MM.1S (cell line): ENCODE measurements around the gene DBNL.

Experiments
- DNase-seq: peaks from one replicate; pipeline ENCODE4 v3.0.0-alpha.2; 2015
- H2AFZ ChIP-seq: fragments of 300-600 bp; sonication (generic); 2 replicates; pipeline ENCODE4 v1.6.0; 2016; ENCODE audit warnings: antibody characterized with exemption, low read length
- H3F3A ChIP-seq: fragments of 300-600 bp; sonication (generic); 2 replicates; pipeline ENCODE4 v1.6.1; 2016; ENCODE audit warnings: mild to moderate bottlenecking, antibody characterized with exemption, low read length, moderate library complexity, mixed read lengths; ENCODE audit not compliant: insufficient read depth
- H3K27ac ChIP-seq: fragments of 300-600 bp; sonication (generic); 2 replicates; pipeline ENCODE4 v1.5.1; 2016; ENCODE audit warnings: mild to moderate bottlenecking, low read length
- H3K27me3 ChIP-seq: fragments of 300-600 bp; sonication (generic); replicated peaks from 2 replicates; pipeline ENCODE4 v1.6.0; 2016; ENCODE audit warnings: low read length; ENCODE audit not compliant: insufficient read depth
- H3K36me3 ChIP-seq: fragments of 300-600 bp; sonication (generic); replicated peaks from 2 replicates; pipeline ENCODE4 v1.6.1; 2016; ENCODE audit warnings: mild to moderate bottlenecking, low read length, mixed read lengths; ENCODE audit not compliant: insufficient read depth
- H3K4me1 ChIP-seq: fragments of 300-600 bp; sonication (generic); 2 replicates; pipeline ENCODE4 v1.6.1; 2016; ENCODE audit warnings: low read length, mixed read lengths
- H3K4me2 ChIP-seq: fragments of 300-600 bp; sonication (generic); 2 replicates; pipeline ENCODE4 v1.6.0; 2016; ENCODE audit warnings: low read depth, low read length
- H3K4me3 ChIP-seq: fragments of 300-600 bp; sonication (generic); 2 replicates; pipeline ENCODE4 v1.5.1; 2016; ENCODE audit warnings: low read length, mixed read lengths
- H3K79me2 ChIP-seq: fragments of 300-600 bp; sonication (generic); 2 replicates; pipeline ENCODE4 v1.6.1; 2016; ENCODE audit warnings: mixed run types, low read length, mixed read lengths
- H3K9ac ChIP-seq: fragments of 300-600 bp; sonication (generic); 2 replicates; pipeline ENCODE4 v1.6.1; 2016; ENCODE audit warnings: low read length, mixed read lengths
- H3K9me2 ChIP-seq: fragments of 300-600 bp; sonication (generic); replicated peaks from 2 replicates; pipeline ENCODE4 v1.6.1; 2016; ENCODE audit warnings: mild to moderate bottlenecking, low read length, mixed read lengths; ENCODE audit not compliant: insufficient read depth
- H3K9me3 ChIP-seq: fragments of 300-600 bp; sonication (generic); replicated peaks from 2 replicates; pipeline ENCODE4 v1.6.1; 2016; ENCODE audit warnings: mild to moderate bottlenecking, low read length, mixed read lengths; ENCODE audit not compliant: insufficient read depth
- H4K20me1 ChIP-seq: fragments of 300-600 bp; sonication (generic); 2 replicates; pipeline ENCODE4 v1.6.1; 2016; ENCODE audit warnings: mild to moderate bottlenecking, low read length, moderate library complexity, mixed read lengths; ENCODE audit not compliant: insufficient read depth
- CTCF ChIP-seq: fragments of 300-600 bp; sonication (generic); IDR thresholded peaks from 2 replicates; pipeline ENCODE4 v1.5.1; 2016; ENCODE audit warnings: antibody characterized with exemption, low read length, mixed read lengths
- EZH2 ChIP-seq: fragments of 300-600 bp; sonication (generic); optimal IDR thresholded peaks from 2 replicates; pipeline ENCODE3; 2017; ENCODE audit warnings: low read depth, mild to moderate bottlenecking, antibody characterized with exemption, low read length, mixed read lengths
- EZH2phosphoT487 ChIP-seq: fragments of 300-600 bp; sonication (generic); IDR thresholded peaks from 2 replicates; pipeline ENCODE4 v1.6.1; 2018; ENCODE audit warnings: antibody characterized with exemption, low read length

The DBNL gene

GRCh38 chr7:44094883-44095592, 50.5 kb downstream of the DBNL start:
- no peaks in the 10 kb centered on the region for H3K9me2 ChIP-seq
- H3K4me2 ChIP-seq = no peak overlapping the region
- H3K4me1 ChIP-seq = peaks cover 27% of the 10 kb centered on the region
- H4K20me1 ChIP-seq = no peaks in the 10 kb centered on the region
- no peak overlapping the region for H2AFZ ChIP-seq
- H3K4me3 ChIP-seq = no peak overlapping the region
- no peak overlapping the region for H3K9ac ChIP-seq
- H3F3A ChIP-seq = peaks cover 11% of the 10 kb centered on the region
- no peaks in the 10 kb centered on the region for H3K36me3 ChIP-seq
- no peaks in the 10 kb centered on the region for H3K27me3 ChIP-seq
- no peak for DNase-seq
- no peaks in the 10 kb centered on the region for H3K9me3 ChIP-seq
- H3K27ac ChIP-seq = no peak overlapping the region
- H3K79me2 ChIP-seq = no peaks in the 10 kb centered on the region
- TF ChIP-seq CTCF (no peak), EZH2 (no peak), EZH2phosphoT487 (no peak)

DNA sequence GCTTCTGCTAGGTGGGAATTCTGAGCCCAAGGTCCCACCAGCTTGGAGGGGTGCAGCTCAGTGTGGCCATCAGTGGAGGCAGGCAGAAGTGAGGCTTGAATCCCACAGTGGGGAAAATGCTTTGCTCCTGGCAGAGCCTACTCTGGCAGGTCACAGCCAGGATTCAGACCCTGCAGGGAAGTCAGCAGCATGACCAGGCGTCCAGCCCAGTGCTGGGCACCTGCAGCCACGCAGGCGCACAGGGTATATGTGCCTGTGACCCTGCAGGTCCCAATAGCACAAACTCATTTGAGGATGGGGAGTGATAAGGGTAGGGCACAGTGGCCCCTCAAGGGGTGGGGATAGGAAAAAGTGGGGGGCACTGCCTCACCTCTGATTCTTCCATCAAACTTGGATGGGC, 51.3 kb downstream of the DBNL start:
- no peaks in the 10 kb centered on the region for H3K36me3 ChIP-seq
- H3K79me2 ChIP-seq = no peaks in the 10 kb centered on the region
- TF ChIP-seq EZH2phosphoT487 (no peak), CTCF (no peak), EZH2 (no peak)
- DNase-seq = no peak
- no peak overlapping the region for H3K4me2 ChIP-seq
- no peaks in the 10 kb centered on the region for H4K20me1 ChIP-seq
- H3K27me3 ChIP-seq = no peaks in the 10 kb centered on the region
- peaks cover 11% of the 10 kb centered on the region for H3F3A ChIP-seq
- H2AFZ ChIP-seq = no peak overlapping the region
- H3K9me3 ChIP-seq = no peaks in the 10 kb centered on the region
- peaks cover 27% of the 10 kb centered on the region for H3K4me1 ChIP-seq
- H3K9me2 ChIP-seq = no peaks in the 10 kb centered on the region
- H3K9ac ChIP-seq = no peak overlapping the region
- H3K4me3 ChIP-seq = no peak overlapping the region
- H3K27ac ChIP-seq = no peak overlapping the region

DNA sequence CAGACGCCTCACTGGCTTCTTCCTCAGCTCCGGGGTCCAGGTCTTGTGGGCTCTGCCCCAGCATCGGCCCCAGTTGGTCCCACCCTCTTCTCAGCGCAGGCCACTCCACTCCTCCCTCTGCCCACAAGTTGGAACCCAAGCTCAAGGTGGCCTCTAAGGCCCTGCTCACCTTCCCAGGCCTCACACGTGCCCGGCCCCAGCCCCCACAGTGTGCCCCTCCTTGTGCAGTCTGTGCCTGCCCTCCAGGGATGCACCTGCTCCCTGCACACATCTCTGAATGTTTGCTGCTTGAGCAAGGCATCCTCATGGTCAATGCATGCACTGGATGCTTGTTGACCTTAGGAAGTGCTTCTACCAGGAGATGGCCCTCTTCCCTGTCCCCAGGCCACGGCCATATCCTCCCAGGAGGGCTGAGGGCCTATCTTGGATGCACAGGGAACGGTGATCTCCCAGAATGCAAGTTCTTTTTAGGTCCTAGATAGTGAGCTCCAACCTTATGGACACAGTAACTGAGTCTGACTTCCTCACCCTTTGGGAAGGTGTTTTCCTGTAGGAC, 51.9 kb downstream of the DBNL start:
- H3K4me2 ChIP-seq = no peak overlapping the region
- DNase-seq = no peak
- no peak overlapping the region for H3K9ac ChIP-seq
- no peak overlapping the region for H3K4me3 ChIP-seq
- H3K27ac ChIP-seq = peak overlapping the region; percentile 93; the same call in 1 of the 2 replicates
- no peaks in the 10 kb centered on the region for H3K79me2 ChIP-seq
- H4K20me1 ChIP-seq = no peaks in the 10 kb centered on the region
- peaks cover 11% of the 10 kb centered on the region for H3F3A ChIP-seq
- H3K9me2 ChIP-seq = no peaks in the 10 kb centered on the region
- no peaks in the 10 kb centered on the region for H3K9me3 ChIP-seq
- no peak for TF ChIP-seq CTCF
- TF ChIP-seq EZH2 = no peak
- no peak for TF ChIP-seq EZH2phosphoT487
- H3K4me1 ChIP-seq = peaks cover 27% of the 10 kb centered on the region
- no peaks in the 10 kb centered on the region for H3K27me3 ChIP-seq
- no peak overlapping the region; the same call in 1 of the 2 replicates for H2AFZ ChIP-seq
- H3K36me3 ChIP-seq = no peaks in the 10 kb centered on the region
